G401 (cell line): ENCODE results near the gene DUSP6. TPM values are rescaled to one million over a fixed set of nuclear protein-coding genes. Genes with fewer than 3 reads are reported as not detected.

Source experiments
- DNase-seq: peaks from one replicate; pipeline ENCODE4 v3.0.0-alpha.2; 2015; ENCODE audit warnings: low spot score
- in situ Hi-C: cut with HindIII; loops from 2 replicates; pipeline ENCODE4 v1.10.0; 2016; ENCODE audit warnings: low sequenced_read_pairs, mixed read lengths
- total RNA-seq: library from RNA; depleted of rRNA; stranded (reverse); fragments of >200 nt; shearing (Covaris generic); gene quantifications from 2 replicates; pipeline ENCODE4 v1.2.3, GENCODE V29; 2014

DUSP6 gene
- total RNA-seq, 1 experiment from 2014 or later: 289 TPM

DNA sequence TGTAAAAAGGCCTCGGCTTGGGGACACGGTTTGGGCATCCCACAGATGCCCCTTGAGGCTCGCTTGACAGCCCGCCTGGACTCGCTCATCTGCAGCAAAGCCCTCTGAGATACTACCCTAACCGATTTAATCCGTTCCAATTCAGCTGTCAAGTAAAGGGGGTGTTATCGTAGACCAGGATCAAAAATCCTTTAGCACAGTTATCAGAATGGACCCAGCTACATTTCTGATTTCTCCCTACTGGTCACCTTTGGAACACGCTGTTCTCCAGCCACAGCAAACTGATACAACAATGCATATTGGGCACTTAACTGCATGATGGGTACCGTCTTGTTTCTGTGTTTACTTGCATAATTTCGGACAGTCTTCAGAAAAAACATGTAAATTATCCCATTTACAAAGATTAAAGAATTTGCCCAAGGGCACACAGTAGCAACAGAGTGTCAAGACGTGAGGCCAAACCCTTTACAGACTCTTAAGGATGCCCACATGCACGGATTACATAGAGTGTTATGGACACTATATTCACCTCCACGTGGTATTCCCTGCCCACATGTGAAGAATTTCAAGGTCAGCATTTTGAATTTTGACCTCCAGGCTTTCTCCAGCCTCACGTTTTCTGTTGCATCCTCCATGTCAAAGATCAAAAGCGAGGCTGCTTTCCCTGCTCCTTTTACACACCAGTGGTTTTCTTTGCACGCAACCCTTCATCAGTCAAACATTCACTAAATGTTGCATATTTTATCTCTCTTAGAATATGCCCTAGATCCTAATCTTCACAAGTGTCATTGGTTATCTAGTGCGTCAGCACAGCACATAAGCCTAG is 3.2 kb upstream of the DUSP6 start:
- DNase-seq: no peak
- in situ Hi-C loops: loop anchor here (25.0 kb wide), 1 partner anchor 107 kb away; no protein-coding TSS in a partner anchor

GRCh38 chr12:89354612-89355067 is 2.3 kb upstream of the DUSP6 start:
- in situ Hi-C loops: loop anchor here (25.0 kb wide), 1 partner anchor 108 kb away; no protein-coding TSS in a partner anchor
- DNase-seq: no peak

GRCh38 chr12:89353823-89354611 is 1.7 kb upstream of the DUSP6 start:
- in situ Hi-C loops: loop anchor here (25.0 kb wide), 1 partner anchor 108 kb away; no protein-coding TSS in a partner anchor

GRCh38 chr12:89353188-89353822 is 1.0 kb upstream of the DUSP6 start:
- in situ Hi-C loops: loop anchor here (25.0 kb wide), 1 partner anchor 109 kb away; no protein-coding TSS in a partner anchor
- peak; percentile 50 for DNase-seq

More at GRCh38 chr12:89353823-89354611, 1.7 kb upstream of the DUSP6 start:
- peak; percentile 55 for DNase-seq

DNA sequence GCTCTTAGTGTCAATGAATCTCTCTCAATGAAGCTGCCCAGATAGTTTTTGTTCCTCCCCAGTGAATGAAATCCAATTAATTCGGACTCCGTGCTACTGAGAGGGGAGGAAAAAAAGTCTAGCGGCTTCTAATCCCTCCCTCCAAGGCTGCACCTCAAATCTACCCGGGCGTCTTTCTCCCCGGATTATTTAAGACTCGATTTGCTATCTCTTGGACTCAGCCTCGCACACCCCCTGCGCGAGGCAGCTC is 134 bp downstream of the DUSP6 start:
- in situ Hi-C loops: loop anchor here (25.0 kb wide), 1 partner anchor 110 kb away; no protein-coding TSS in a partner anchor
- no peak for DNase-seq

DNA sequence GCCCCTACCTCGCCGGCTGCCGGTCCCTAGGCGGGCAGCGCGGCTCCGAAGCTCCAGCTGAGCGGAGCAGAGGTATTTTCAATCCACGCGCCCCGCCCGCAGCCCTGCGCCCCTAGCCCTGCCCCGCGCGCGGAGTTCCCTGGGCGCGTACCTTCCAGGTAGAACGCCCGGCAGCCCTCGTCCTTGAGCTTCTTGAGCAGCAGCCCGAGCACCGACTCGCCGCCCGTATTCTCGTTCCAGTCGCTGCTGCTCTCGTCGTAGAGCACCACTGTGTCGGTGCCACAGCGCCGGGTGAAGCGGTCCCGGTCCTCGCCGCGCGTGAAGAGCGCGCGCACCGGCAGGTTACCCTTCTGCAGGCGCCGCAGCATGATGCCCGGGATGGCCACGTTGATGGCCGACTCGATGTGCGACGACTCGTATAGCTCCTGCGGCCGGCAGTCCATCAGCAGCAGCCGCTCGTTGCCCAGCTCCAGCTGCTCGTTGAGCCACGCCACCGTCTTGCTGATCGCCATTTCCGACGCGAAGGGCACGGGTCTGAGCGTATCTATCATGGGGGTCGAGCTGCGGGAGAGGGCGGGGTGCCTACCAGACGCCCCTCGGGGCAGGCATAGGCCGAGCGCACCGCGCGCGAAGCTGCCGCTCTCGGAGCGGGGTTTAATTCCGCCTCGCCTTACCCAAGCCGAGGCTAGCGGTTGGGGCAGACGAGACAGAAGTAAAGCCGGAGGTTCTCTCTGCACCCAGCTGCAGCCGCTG is 636 bp downstream of the DUSP6 start:
- DNase-seq: no peak
- in situ Hi-C loops: loop anchor here (25.0 kb wide), 1 partner anchor 111 kb away; no protein-coding TSS in a partner anchor

- in situ Hi-C loops: loop anchor here (25.0 kb wide), 1 partner anchor 111 kb away; no protein-coding TSS in a partner anchor
- DNase-seq: no peak
Observed at GRCh38 chr12:89350630-89351488, 1.4 kb downstream of the DUSP6 start.

DNA sequence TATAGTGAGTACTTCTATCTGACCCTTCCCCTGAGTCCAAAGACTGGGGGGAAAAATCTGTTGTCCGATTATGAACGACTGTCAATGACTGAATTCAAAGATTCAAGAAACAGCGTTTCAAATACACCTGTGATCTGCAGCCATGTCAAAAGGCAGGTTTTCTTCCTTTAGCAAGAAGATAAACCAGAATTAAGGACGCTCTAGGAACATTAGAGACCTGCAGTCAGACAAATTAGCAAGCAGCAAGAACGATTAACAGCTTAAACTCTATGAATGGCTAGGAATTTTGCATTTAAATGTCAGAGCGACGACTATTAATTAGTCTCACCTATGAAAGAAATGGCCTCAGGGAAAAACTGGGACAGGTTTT is 2.1 kb downstream of the DUSP6 start:
- no peak for DNase-seq
- in situ Hi-C loops: loop anchor here (25.0 kb wide), 1 partner anchor 112 kb away; no protein-coding TSS in a partner anchor

- in situ Hi-C loops: loop anchor here (25.0 kb wide), 1 partner anchor 112 kb away; no protein-coding TSS in a partner anchor
- DNase-seq: no peak
Observed at GRCh38 chr12:89349814-89350213, 2.5 kb downstream of the DUSP6 start.

GRCh38 chr12:89348894-89349699 is 3.2 kb downstream of the DUSP6 start:
- no peak for DNase-seq
- in situ Hi-C loops: no loop called here

GRCh38 chr12:89347325-89347829 is 4.9 kb downstream of the DUSP6 start:
- in situ Hi-C loops: no loop called here
- no peak for DNase-seq

DNA sequence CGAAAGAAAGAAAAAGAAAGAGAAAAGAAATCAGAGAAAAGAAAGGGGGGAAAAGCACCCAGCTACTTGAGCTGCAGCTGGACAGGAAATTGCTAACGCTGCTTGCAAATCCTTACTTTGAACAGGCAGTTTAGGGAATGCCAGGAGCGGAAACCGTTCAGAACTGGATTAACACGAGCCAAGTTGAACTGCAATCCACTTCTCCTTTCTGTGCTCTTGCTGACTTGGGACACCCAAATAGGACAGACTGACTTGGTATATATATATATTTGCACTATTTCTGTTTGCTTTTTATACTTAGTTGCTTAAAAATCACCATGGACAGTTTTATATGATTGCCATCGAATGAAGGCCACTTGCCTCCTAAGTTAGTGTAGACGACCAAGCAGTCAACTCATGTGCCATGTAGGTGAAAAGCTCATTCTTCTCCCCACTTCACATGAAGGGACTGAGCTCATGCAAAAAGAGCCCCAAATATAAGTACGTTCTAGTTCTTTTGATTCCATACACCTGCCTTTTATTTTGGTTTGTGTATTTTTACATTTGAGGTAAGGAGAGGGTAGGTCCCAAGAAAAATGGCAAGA is 5.5 kb downstream of the DUSP6 start:
- in situ Hi-C loops: no loop called here
- no peak for DNase-seq

DNA sequence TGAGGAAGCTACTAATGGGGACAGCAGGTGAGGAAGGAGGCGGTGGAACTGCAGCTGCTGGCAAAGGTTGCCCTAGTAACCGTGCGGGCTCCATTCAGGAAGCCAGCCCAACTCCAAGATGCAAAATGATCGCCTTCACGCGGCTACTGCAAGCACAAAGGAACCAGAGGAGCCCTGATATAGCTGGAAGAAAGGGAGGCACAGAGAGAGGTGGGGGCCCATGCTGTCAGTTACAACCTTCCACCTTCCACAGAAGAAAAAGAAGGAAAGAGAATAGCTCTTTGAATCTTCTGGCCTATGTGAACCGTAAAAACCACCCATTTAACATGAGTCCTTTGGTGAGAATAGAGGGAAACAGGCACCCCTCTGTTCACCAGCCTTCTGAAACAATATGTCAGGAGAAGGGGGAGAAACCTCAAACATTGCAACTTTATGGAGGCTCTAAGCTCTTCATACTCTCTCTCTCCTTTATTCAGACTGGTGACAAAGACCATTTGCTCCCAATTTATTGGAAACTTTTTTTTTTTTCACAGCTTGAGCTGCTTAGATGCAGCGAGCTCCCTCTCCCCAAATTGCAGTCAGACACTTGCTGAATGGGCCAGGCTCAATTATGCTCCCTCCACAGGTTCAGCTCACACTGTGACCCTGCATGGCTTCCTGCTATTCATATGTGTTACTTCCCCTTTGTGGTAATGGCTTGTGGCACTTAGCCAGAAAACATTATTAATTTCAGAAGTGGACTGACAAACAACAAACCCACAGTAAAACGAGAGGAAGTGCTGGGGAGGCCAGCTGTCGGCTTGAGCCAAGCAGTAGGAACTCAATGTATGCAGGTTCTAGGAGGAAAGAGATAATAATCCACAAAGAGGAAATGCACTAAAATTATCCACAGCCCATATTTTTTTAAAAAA is 6.2 kb downstream of the DUSP6 start:
- in situ Hi-C loops: no loop called here
- peak; percentile 41 for DNase-seq

DNA sequence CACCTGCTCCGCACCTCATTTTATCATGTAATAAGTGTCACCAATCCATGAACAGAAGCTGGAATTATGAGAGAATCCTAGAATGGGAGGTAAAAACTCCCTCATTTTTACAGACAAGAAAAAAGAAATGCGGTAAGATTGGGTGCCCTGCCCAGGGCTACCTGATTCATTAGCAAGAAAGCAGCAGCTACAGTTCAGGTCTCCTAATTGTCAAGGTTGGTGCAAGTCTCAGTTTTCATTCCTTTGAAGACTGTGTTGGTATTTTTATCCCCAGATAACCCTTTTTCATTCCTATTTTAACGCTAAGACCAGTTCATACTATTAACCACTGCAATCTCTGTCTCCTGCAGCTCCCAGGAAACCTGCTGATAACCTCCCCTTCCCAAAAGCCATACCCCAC is 6.9 kb downstream of the DUSP6 start:
- in situ Hi-C loops: no loop called here
- DNase-seq: no peak

DNA sequence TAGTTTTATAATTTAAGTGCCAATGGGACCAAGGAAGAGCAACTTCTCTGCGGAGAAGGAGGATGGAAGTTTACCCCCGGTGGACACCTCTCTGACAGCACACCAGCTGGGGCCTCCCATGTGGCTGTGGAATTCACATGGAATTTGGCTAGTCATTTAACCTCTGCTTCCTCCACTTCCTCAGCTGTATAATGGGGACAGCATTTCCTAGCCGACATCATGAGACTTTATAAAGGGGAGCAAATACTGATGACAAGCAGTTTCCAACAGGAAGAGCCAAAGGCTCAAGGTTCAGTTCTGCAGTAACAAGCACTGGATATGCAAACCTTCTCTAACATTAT is 7.5 kb downstream of the DUSP6 start:
- in situ Hi-C loops: no loop called here
- DNase-seq: no peak
